ENCODE data around the gene FUT7.

Gene FUT7

GRCh38 chr9:137030538-137031527 is 1.1 kb downstream of the FUT7 start:
- ATAC-seq = peak in 1 of 2 donors; percentile 2

DNA sequence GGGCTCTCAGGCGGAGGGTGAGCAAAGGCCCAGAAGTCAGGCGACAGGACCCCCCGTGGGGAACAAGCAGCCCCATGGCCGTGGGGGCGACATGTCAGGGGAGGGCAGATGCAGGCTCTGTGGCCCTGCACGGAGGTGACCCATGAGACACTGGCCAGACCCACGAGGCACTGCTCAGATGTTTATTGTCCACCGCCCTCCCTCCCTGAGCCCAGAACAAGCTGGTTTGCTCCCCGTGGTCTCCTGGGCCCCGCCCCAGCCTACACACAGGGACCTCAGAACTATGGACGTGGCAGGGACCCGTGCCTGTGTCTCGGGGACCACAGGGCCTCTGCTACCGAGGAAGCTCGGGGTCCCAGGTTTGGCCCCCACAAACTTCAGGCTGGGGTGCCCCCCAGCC is 1.9 kb downstream of the FUT7 start:
- ATAC-seq = no peak

- peak; percentile 36 to 39 for ATAC-seq
Observed at GRCh38 chr9:137029058-137029936, 2.6 kb downstream of the FUT7 start.

DNA sequence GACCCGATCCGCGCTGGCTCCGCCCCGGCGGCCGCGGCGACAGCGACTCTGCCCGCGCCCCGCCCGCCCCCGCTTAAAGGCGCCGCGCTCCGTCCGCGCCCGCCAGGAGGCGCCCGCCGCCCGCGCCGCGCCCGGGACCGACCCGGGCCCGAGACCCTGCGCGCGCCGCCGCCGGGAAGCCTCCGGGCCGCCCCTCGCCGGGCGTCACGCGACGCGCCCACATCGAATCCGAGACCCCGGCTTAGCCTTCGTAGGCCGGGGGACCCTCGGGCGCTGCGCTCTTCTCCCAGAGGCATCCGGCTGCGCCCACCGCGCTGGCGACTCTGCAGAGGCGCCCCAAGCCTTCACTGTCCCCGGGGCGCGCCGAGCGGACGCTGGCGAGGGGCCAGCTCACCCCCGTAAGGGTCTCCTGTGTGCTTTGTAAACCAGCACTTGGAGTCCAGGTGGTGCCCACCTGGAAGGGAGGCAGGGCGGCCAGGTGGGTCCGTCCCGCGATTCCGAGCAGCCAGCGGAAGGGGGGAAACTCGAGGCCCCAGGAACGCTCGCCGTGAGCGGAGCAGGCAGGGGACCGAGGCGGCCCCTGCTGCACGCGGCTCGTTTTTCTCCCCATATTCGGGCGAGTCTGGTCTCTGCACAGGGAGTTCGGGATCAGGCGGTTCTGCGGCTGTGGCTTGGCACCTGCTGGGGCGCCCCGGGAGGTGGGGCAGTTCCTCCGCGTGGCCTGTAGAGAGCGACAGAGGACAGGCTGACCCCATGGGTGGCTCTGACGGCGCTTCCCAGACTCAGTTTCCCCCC is 3.4 kb downstream of the FUT7 start:
- ATAC-seq = peak; percentile 42 to 62

DNA sequence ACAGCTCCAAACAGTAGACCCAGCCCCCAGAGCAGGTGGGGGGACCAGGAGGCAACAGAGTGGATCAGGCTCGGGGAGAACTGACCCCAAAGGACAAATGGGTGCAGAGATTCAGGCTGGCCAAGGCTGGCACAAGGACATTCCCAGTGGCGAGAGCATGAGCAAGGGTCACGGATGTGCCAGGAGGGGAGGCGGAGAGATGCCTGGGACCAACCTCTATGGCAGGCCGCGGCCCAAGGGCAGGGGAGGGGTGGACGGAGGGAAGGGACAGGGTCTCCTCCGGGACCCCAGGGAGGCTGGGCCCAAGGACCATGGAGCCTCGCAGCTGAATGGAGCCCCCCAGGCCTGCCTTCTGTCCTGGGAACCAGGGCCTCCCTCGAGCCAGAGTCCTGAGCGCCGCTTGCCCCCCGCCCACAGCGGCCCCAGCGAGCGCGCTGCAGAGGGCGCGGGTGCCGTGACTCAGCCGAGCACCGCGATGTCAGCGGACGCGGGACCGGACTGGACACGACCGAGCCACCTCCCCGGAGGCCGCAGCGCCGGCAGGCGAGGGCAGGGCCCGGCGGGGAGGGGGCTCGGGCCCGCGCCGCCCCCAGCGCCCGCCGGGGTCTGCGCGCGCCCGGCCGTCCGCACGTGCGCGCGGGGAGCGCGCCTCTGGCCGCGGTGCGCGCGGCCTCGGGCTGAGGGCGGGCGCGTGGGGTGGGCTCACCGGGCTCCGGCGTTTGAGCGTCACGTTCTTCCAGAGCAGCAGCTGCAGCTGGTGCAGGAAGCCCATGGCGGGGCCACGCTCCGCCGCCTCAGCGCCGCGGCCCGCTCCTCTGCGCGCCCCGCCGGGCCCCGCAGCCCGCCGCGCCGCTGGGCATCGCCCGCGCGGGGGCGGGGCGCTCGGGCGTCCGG is 4.3 kb downstream of the FUT7 start, which contains the start of gene ABCA2:
Gene ABCA2, minus strand, starts transcription at position 869 of the 894 bp plus-strand sequence. Its CDS starts 97 bp downstream, at position 772.
- no peak for ATAC-seq

DNA sequence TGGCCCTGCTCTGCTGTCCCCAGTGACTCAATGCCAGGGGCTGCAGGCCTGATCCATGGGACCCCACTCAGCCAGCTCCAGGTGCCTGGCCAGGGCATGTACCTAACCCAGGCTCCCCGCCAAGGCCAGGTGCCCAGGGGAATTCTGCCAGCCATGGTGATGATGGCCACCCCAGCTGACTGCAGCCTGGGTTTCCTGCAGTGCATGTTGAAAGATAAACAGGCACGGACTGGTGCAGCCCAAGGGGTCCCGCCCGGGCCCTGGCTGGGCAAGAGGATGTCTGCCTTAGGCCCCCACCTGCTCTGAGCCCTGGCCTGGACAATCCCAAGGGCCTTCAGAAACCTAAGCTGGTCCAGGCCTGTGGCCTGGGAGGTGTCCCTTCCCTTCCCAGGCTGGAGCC is 5.1 kb downstream of the FUT7 start:
- ATAC-seq = no peak

DNA sequence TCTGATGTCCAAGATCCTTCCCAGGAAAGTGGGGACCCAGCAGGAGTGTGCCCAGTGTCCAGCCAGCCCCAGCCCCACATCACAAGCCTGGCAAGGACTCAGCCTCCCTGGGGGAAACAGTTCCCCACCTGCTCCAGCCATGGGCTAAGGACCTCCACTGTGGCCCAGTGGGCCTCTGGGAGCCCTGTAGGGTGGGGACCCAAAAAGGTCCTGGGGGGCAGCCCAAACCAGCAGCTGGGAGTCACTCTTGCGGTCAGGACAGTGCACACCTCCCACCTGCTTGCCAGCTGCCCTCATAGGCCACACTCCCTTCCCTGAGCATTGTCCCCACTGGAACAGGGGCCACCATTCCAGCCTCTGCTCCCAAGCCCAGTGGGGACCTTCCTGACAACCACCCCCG is 5.5 kb downstream of the FUT7 start:
- no peak for ATAC-seq

- no peak for ATAC-seq
Observed at GRCh38 chr9:137025517-137025966, 6.3 kb downstream of the FUT7 start.

DNA sequence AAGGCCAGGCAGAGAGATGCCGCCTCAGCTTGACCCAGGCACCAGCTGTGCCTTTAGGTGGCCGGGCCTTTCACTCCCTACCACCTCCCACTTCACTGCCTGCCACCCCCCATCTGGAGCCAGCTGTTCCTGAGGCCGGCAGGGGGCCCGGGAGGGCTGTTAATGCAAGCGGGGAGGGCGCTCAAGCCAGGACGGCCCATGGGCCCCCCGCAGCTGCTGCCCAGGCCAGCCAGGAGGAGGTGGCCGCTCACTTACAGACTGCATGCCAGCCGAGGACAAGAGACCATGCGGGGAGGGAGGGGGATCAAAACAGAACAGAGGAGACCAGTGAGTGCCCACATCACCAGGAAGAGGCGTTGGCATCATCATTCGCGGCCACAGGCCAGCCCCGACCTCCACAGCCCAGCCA is 8.3 kb downstream of the FUT7 start:
- ATAC-seq = no peak

- no peak for ATAC-seq
Observed at GRCh38 chr9:137023157-137023556, 8.7 kb downstream of the FUT7 start.

GRCh38 chr9:137022662-137023008 is 9.3 kb downstream of the FUT7 start:
- ATAC-seq = no peak

DNA sequence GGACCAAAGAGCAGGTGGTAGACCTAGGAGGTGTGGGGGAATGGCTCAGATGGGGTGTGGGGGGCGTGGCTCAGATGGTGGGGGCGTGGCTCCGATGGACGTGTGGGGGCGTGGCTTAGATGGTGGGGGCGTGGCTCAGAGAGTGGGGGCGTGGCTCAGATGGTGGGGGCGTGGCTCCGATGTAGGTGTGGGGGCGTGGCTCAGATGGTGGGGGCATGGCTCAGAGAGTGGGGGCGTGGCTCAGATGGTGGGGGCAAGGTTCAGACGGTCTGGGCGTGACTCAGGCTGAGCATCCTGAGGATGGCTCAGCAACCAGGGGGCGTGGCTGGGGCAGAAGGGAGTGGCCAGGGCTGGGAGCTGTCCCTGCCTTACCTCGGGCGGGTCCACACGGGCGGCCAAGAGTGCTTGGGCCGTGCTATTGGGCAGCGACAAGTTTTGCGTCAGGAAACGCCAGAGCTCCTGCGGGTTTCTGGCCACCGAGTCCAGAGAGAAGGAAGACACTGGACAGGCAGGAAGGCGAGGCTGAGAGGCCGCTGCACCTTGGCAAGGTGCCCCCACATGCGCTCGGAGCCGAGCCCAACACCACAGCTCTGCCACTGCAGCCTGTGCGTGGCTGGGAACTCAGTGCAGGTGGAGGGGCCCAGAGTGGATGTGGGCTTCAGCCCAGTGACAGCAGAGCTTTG is 9.8 kb downstream of the FUT7 start:
- peak; percentile 76 to 89 for ATAC-seq

- no peak for ATAC-seq
Observed at GRCh38 chr9:137021568-137021978, 10.3 kb downstream of the FUT7 start.

DNA sequence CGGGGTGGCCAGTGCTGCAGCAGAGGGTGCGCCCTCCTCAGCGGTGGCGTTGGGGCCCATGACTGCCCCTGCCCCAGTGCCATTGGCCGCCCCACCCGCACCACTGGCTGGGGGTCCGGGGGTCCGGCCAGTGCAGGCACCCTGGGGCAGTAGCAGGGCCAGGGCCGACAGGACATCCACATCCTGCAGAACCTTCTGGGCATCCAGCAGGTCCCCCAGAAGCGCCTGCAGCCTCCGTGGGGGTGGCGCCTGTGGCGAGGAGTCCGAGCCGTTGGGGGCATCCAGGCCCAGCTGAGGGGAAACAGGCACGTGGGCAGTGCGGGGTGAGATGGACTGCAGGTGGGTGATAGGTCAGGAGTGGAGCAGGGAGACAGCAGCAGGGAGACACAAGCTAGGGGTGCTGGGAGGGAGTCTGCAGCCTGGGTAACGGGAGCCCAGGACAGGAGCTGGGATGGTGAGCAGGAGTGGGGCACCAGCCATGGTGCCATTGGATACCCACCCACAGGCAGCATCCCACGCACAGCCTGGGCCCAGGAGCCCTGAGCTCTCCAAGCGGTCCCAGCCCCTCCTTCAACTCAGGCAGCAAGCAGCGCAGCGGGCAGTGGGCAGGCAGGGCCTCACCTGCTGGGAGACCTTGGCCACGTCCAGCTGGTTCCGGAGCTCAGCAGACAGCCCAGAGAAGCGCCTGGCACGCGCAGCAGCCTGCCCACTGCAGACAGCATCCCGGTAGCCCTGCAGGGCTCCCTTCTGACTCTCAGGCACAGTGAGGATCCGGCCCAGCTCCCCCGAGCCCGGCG is 10.9 kb downstream of the FUT7 start:
- no peak for ATAC-seq

DNA sequence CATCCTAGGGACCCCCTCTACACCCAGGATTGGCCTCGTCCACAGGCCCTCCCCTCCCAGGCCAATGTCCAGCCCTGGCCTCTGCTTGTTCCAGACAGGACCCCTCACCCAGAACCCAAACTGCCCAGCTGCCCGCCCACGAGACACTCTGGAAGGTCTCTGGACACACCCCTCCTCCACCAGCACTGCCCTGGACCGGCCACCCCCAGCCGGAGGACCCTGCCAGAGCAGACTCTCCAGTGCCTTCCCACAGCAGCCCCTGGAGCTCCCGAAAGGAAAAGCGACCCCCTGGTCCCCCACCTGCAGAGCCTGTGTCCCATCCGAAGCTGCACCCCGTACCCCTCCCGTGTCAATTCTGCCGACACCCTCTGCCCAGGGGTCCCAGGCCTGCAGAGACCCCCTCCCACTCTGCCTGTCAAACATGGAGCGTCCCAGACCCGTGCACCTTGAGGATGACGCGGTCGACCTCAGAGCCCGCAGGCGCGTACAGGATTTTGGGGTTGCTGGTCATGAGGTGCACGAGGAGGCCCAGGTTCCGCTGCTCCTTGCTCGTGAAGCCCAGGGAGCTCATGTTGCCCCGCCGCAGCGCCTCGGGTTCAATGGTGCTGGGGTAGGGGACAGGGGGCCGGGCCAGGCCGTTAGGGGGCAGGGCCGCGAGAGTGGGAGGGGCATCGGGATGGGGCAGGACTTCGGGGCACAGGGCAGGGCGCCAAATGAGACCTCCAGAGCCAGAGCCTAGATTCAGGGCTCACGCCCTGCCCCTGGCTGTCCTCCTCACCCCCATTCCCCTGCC is 11.8 kb downstream of the FUT7 start:
- ATAC-seq = no peak

DNA sequence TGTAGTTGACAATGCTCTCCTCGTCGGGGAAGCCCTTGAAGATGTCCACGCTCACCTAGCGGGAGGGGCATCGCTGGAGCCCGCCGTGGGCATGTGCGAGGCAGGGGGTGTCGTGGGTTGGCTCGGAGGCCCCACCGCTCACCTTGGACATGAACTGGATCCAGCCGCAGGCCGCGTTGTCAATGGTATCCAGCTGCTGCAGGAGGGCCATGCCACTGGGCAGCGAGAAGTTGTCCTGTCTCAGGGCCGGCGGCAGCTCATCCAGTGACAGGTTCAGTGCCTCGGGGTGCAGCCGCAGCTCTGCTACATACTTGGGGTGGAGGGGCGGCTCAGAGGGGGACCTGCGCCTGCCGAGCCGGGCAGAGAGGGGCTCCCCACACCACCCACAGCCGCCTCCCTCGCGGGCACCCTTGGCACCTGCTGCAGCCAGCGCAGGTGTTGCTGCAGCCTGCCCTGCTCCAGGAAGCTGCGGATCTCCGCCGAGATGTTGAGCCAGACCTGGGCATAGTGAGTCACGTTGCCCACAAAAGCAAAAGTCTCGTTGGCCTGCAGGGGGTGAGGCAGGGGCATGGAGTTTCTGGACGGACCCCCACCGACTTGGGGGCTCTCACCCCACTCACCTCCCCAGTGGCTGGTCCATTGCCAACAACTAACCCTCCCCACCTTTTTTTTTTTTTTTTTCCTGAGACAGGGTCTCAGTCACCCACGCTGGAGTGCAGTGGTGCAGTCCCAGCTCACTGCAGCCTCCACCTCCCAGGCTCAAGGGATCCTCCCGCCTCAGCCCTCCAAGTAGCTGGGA is 12.9 kb downstream of the FUT7 start:
- ATAC-seq = no peak

DNA sequence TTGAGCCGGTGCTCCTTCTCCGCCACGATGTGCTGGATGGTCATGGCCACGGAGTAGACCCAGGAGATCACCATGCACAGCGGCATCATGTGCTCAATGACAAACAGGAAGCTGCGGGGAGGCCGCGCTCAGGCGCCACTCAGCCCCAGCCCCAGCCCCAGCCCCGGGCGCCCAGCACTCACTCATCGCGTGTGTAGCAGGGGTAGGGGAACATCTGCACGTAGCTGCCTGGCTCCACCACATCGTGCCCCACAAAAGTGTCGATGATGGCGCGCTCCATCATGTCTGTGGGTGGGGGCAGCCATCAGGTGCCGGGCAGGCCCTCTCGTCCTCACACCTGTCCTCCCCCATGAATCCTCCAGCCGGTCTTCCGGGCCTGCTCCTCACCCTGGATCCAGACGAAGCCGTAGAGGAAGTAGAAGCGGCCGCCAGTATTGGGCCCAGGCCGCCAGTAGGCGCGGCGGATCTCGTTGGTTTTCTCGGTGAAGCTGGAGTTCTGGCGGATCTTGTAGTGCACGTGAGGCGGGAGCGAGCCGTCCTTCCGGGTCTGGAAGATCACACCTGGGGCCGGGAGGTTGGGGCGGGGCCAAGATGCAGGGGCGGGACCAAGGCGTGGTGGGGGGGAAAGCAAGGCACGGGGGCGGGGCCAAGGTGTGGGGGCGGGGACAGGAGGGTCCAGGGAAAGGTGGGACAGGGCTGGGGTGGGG is 13.9 kb downstream of the FUT7 start:
- ATAC-seq = no peak

- no peak for ATAC-seq
Observed at GRCh38 chr9:137017071-137017470, 14.8 kb downstream of the FUT7 start.

Measured in activated CD4-positive, CD25-positive, alpha-beta regulatory T cell treated with anti-CD3 and anti-CD28 coated beads, Interleukin-2, amount 50 U/mL, for 24 hours (primary cell).